AG04450 (cell line): Measurements from ENCODE around the gene WNT16. TPM values are rescaled to one million over a fixed set of nuclear protein-coding genes. Genes with fewer than 3 reads are reported as not detected.

Experiments
- CTCF ChIA-PET: fragments of 300-600, 350-600 bp; formaldehyde crosslinking; extraction: SDS; loops from one replicate; lab custom pipeline; 2022; ENCODE audit warnings: antibody characterized with exemption, inconsistent platforms; lab: Charles Lee
- POLR2A ChIA-PET: fragments of 350-600 bp; formaldehyde crosslinking; extraction: SDS; loops from one replicate; lab custom pipeline; 2021; ENCODE audit warnings: antibody characterized with exemption, inconsistent platforms; lab: Yijun Ruan, JAX
- DNase-seq: peaks from one replicate; pipeline ENCODE4 v3.0.0-alpha.2; 2011; ENCODE audit warnings: low read depth, low spot score
- H3K27ac ChIP-seq: one replicate; pipeline ENCODE4 v1.5.1; 2012; ENCODE audit warnings: low read depth, low read length, control low read depth
- H3K27me3 ChIP-seq: one replicate; pipeline ENCODE4 v1.6.0; 2012; ENCODE audit warnings: low read length; ENCODE audit not compliant: control insufficient read depth, insufficient read depth
- H3K4me3 ChIP-seq: 2 replicates; pipeline ENCODE4 v1.5.1; 2011; ENCODE audit warnings: mild to moderate bottlenecking, low read depth, low read length, control low read depth
- H3K9me3 ChIP-seq: 2 replicates; pipeline ENCODE4 v1.5.1; 2012; ENCODE audit warnings: low read length; ENCODE audit not compliant: control insufficient read depth, insufficient read depth
- CTCF ChIP-seq: IDR thresholded peaks from 2 replicates; pipeline ENCODE4 v1.5.1; 2011; ENCODE audit warnings: low read depth, low read length, control low read depth, inconsistent platforms
- polyA plus RNA-seq: library from polyadenylated mRNA; depleted of rRNA; stranded (reverse); fragments of >200 nt; gene quantifications from 2 replicates; pipeline ENCODE4 v1.2.3, GENCODE V29; 2011

WNT16 gene
- polyA plus RNA-seq, 1 experiment: 0.89 TPM

GRCh38 chr7:121331048-121331447 is 2.2 kb downstream of the WNT16 start:
- Histone ChIP-seq H3K27me3 (peaks cover 7% of the 10 kb centered on the region), H3K4me3 (no peak overlapping the region), H3K27ac (no peak overlapping the region), H3K9me3 (no peaks in the 10 kb centered on the region; the same call in 1 of the 2 replicates)
- no peak for TF ChIP-seq CTCF
- ChIA-PET POLR2A (interaction anchor here (0.6 kb wide), 2 partner anchors 25 to 454 kb away, joined by 3 read pairs; no protein-coding TSS in a partner anchor), CTCF (interaction anchor here (1.1 to 1.5 kb wide), 2 partner anchors 66 to 223 kb away, joined by 5 to 6 read pairs; no protein-coding TSS in a partner anchor)
- no peak for DNase-seq

- Histone ChIP-seq H3K4me3 (no peak overlapping the region), H3K9me3 (no peaks in the 10 kb centered on the region; the same call in 1 of the 2 replicates), H3K27me3 (peaks cover 7% of the 10 kb centered on the region), H3K27ac (no peak overlapping the region)
- ChIA-PET POLR2A (no interaction called here), CTCF (interaction anchor here (1.0 to 1.5 kb wide), 2 partner anchors 65 to 663 kb away, joined by 5 read pairs; no protein-coding TSS in a partner anchor)
- DNase-seq: no peak
- no peak for TF ChIP-seq CTCF
Observed at GRCh38 chr7:121331574-121331973, 2.8 kb downstream of the WNT16 start.

- no peak for TF ChIP-seq CTCF
- Histone ChIP-seq H3K27ac (no peak overlapping the region), H3K9me3 (no peaks in the 10 kb centered on the region; the same call in 1 of the 2 replicates), H3K4me3 (no peak overlapping the region), H3K27me3 (peaks cover 3% of the 10 kb centered on the region)
- ChIA-PET POLR2A (no interaction called here), CTCF (no interaction called here)
- DNase-seq: no peak
Observed at GRCh38 chr7:121334376-121334775, 5.6 kb downstream of the WNT16 start.

- no peak for TF ChIP-seq CTCF
- DNase-seq: peak; percentile 10
- CTCF ChIA-PET: no interaction called here
Observed at GRCh38 chr7:121334875-121335648, 6.3 kb downstream of the WNT16 start.

GRCh38 chr7:121336579-121336978 is 7.8 kb downstream of the WNT16 start:
- ChIA-PET POLR2A (no interaction called here), CTCF (interaction anchor here (0.8 to 1.0 kb wide), 2 partner anchors 60 to 228 kb away, joined by 3 read pairs; no protein-coding TSS in a partner anchor)
- no peaks in the 10 kb centered on the region for H3K27me3 ChIP-seq
- DNase-seq: no peak
- no peak overlapping the region for H3K27ac ChIP-seq
- H3K9me3 ChIP-seq: no peaks in the 10 kb centered on the region
- TF ChIP-seq CTCF: no peak
- no peak overlapping the region for H3K4me3 ChIP-seq

More at GRCh38 chr7:121334875-121335648, 6.3 kb downstream of the WNT16 start:
- Histone ChIP-seq H3K9me3 (no peaks in the 10 kb centered on the region), H3K27ac (no peak overlapping the region), H3K4me3 (no peak overlapping the region), H3K27me3 (peaks cover under 1% of the 10 kb centered on the region)
- POLR2A ChIA-PET: interaction anchor here (0.6 kb wide), 1 partner anchor 17 kb away, joined by 4 read pairs; no protein-coding TSS in a partner anchor
